Endothelial cell of umbilical vein (primary cell): Measurements from ENCODE around the gene AMIGO1. TPM values are rescaled to one million over a fixed set of nuclear protein-coding genes. Genes with fewer than 3 reads are reported as not detected.

Experiments
- BruUV-seq: library from RNA; stranded (reverse); fragments of 400-500 nt; replicated peaks from 2 replicates; lab custom pipeline; 2021; lab: Mats Ljungman, UMichigan
- CTCF ChIA-PET: fragments of 300-600, 350-600 bp; sonication (Branson Sonifier 250); formaldehyde crosslinking; loops from one replicate; lab custom pipeline; 2021; ENCODE audit warnings: antibody characterized with exemption, inconsistent platforms; lab: Charles Lee
- POLR2A ChIA-PET: fragments of 300-600, 350-600 bp; sonication (Branson Sonifier 250); formaldehyde crosslinking; loops from one replicate; lab custom pipeline; 2021; ENCODE audit warnings: antibody characterized with exemption, inconsistent platforms; lab: Charles Lee
- DNase-seq: peaks from one replicate; pipeline ENCODE4 v3.0.0-alpha.2; 2011; ENCODE audit warnings: low read depth, low spot score
- FAIRE-seq: peaks from 2 replicates; lab custom pipeline; 2011; peaks lifted over from hg19 to GRCh38; lab: Jason Lieb, UNC
- H2AFZ ChIP-seq: 2 replicates; pipeline ENCODE4 v1.6.0; 2012; ENCODE audit warnings: low read depth, low read length, control low read depth, inconsistent platforms
- H3K27ac ChIP-seq: 2 replicates; pipeline ENCODE4 v1.5.1; 2011; ENCODE audit warnings: low read depth, mild to moderate bottlenecking, control low read depth, low read length, moderate library complexity; ENCODE audit not compliant: insufficient read depth
- H3K27me3 ChIP-seq, 2 experiments: 2 replicates each; pipeline versions ENCODE4 v1.6.0 to v1.6.1; 2011; ENCODE audit warnings: low read length in 2 of 2, mixed read lengths in 1 of 2; ENCODE audit not compliant: control insufficient read depth in 2 of 2, insufficient read depth in 2 of 2
- H3K36me3 ChIP-seq, 2 experiments: 2 replicates in 1 of 2; 3 replicates in 1 of 2; pipeline ENCODE4 v1.5.1; 2011; ENCODE audit warnings: low read length in 2 of 2, mild to moderate bottlenecking in 1 of 2, moderate library complexity in 1 of 2; ENCODE audit not compliant: control insufficient read depth in 2 of 2, insufficient read depth in 2 of 2; ENCODE audit errors: extremely low read depth in 1 of 2
- H3K4me1 ChIP-seq: 3 replicates; pipeline ENCODE4 v1.5.1; 2011; ENCODE audit warnings: mild to moderate bottlenecking, low read length; ENCODE audit not compliant: control insufficient read depth, insufficient read depth; ENCODE audit errors: extremely low read depth
- H3K4me2 ChIP-seq: 2 replicates; pipeline ENCODE4 v1.6.1; 2011; ENCODE audit warnings: low read length, control low read depth, mixed read lengths; ENCODE audit not compliant: insufficient read depth
- H3K4me3 ChIP-seq, 3 experiments: fragments of 200-600 bp in 1 of 3; sonication (generic), shearing (Covaris generic) in 1 of 3; replicated peaks in 1 of 3; 2 replicates each; pipeline ENCODE4 v1.5.1; 2011 to 2016; ENCODE audit warnings: control low read depth in 3 of 3, low read length in 3 of 3, mild to moderate bottlenecking in 2 of 3, inconsistent platforms in 1 of 3, low read depth in 1 of 3, moderate library complexity in 1 of 3; ENCODE audit not compliant: insufficient read depth in 1 of 3
- H3K79me2 ChIP-seq: 2 replicates; pipeline ENCODE4 v1.6.0; 2012; ENCODE audit warnings: low read length, inconsistent platforms; ENCODE audit not compliant: control insufficient read depth, insufficient read depth
- H3K9ac ChIP-seq: replicated peaks from 2 replicates; pipeline ENCODE3; 2011; ENCODE audit warnings: low read length, control low read depth; ENCODE audit not compliant: insufficient read depth; ENCODE audit errors: extremely low read depth
- H3K9me1 ChIP-seq: replicated peaks from 3 replicates; pipeline ENCODE4 v1.6.0; 2011; ENCODE audit warnings: mild to moderate bottlenecking, low read length; ENCODE audit not compliant: control insufficient read depth, insufficient read depth; ENCODE audit errors: extremely low read depth
- H3K9me3 ChIP-seq: replicated peaks from 2 replicates; pipeline ENCODE4 v1.5.1; 2012; ENCODE audit warnings: low read length, inconsistent platforms; ENCODE audit not compliant: control insufficient read depth, insufficient read depth
- H4K20me1 ChIP-seq: replicated peaks from 2 replicates; pipeline ENCODE3; 2011; ENCODE audit warnings: mild to moderate bottlenecking, low read length; ENCODE audit not compliant: control insufficient read depth, insufficient read depth; ENCODE audit errors: extremely low read depth
- EZH2 ChIP-seq: IDR thresholded peaks from 2 replicates; pipeline ENCODE4 v1.6.1; 2012; ENCODE audit warnings: borderline replicate concordance, low read depth, mild to moderate bottlenecking, moderate library complexity, low read length, inconsistent platforms; ENCODE audit not compliant: severe bottlenecking
- FOS ChIP-seq: IDR thresholded peaks from 2 replicates; pipeline ENCODE4 v1.6.1; 2011; ENCODE audit warnings: mild to moderate bottlenecking, low read length, moderate library complexity, borderline replicate concordance; ENCODE audit not compliant: insufficient read depth
- GATA2 ChIP-seq: IDR thresholded peaks from 2 replicates; pipeline ENCODE4 v1.7.0; 2011; ENCODE audit warnings: low read depth, mild to moderate bottlenecking, moderate library complexity, mixed read lengths, low read length; ENCODE audit not compliant: insufficient read length, insufficient read depth
- JUN ChIP-seq: IDR thresholded peaks from 2 replicates; pipeline ENCODE4 v1.6.1; 2011; ENCODE audit warnings: borderline replicate concordance, low read depth; ENCODE audit not compliant: insufficient read length, insufficient read depth
- MYC ChIP-seq: IDR thresholded peaks from one replicate; pipeline ENCODE4 v1.6.1; 2011; ENCODE audit warnings: mild to moderate bottlenecking, low read depth, low read length
- POLR2A ChIP-seq: IDR thresholded peaks from 2 replicates; pipeline ENCODE4 v1.6.1; 2012; ENCODE audit warnings: low read depth, mild to moderate bottlenecking, control low read depth, low read length
- POLR2AphosphoS5 ChIP-seq: IDR thresholded peaks from 2 replicates; pipeline ENCODE4 v1.6.1; 2012; ENCODE audit warnings: low read depth, mild to moderate bottlenecking, control low read depth, low read length, moderate library complexity; ENCODE audit not compliant: insufficient read depth
- dilution Hi-C: fragments of 300-500 bp; cut with MboI; formaldehyde crosslinking; loops from one replicate; pipeline ENCODE4 v1.15.0; 2019; ENCODE audit warnings: low sequenced_read_pairs; ENCODE audit not compliant: extremely low pct_ligation_motif_present
- intact Hi-C: fragments of 100-400 bp; cut with micrococcal nuclease; formaldehyde crosslinking; loops from one replicate; pipeline ENCODE4 v1.10.0; 2022
- polyA plus RNA-seq, 4 experiments: library from polyadenylated mRNA; depleted of rRNA in 3 of 4; stranded (reverse) in 3 of 4; unstranded in 1 of 4; fragments of >200 nt; gene quantifications; 2 replicates each; pipeline versions ENCODE4 v1.2.1 to v1.2.3, GENCODE V29; 2011 to 2012; ENCODE audit warnings: missing spikeins in 1 of 4
- total RNA-seq: library from RNA; stranded (reverse); gene quantifications from 2 replicates; pipeline ENCODE4 v1.2.3, GENCODE V29; 2021
- TF ChIP-seq, protein P1 (sequence below): IDR thresholded peaks from 2 replicates; pipeline ENCODE4 v1.6.1; 2011; ENCODE audit not compliant: insufficient read depth, insufficient read length
- TF ChIP-seq, protein P2 (sequence below), 2 donors: IDR thresholded peaks; 1 replicate in 1 of 2; 2 replicates in 1 of 2; pipeline ENCODE4 v1.5.1; 2011; ENCODE audit warnings: low read length in 2 of 2, mild to moderate bottlenecking in 2 of 2, moderate library complexity in 2 of 2, control low read depth in 1 of 2, inconsistent platforms in 1 of 2, low read depth in 1 of 2; ENCODE audit not compliant: insufficient read depth in 1 of 2; ENCODE audit errors: extremely low read depth in 1 of 2

Gene AMIGO1
- total and polyA plus RNA-seq, 2 donors (not counting 3 experiments of a cell fraction or from before 2014, with no cell fraction given): 0.80 to 0.88 TPM

DNA sequence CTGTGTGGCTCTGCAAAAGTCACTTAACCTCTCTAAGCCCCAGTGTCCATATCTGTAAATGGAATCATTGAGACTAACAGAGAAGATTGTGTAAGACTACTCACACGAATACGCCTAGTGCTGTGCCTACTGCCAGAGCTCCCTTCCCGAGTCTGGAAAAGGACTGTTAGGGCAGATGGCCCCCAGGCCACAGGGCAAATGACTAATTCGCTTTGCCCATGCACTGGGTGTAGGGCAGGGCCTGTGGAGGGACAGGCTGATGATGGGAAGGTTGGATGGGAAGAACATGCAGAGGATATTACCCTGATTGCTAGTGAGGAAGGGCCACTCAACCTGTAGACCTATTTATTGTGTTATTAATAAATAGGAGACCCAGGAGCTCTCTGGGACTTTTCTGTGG is 26.0 kb upstream of the AMIGO1 start:
- Histone ChIP-seq H3K9me1 (no peaks in the 10 kb centered on the region), H3K4me1 (peaks cover 4% of the 10 kb centered on the region), H3K9ac (no peak overlapping the region), H3K4me3 (no peak overlapping the region), H3K4me2 (no peak overlapping the region), H3K27me3 (no peaks in the 10 kb centered on the region), H4K20me1 (no peaks in the 10 kb centered on the region), H3K9me3 (no peaks in the 10 kb centered on the region), H3K27ac (no peak overlapping the region), H3K79me2 (no peaks in the 10 kb centered on the region), H3K36me3 (no peaks in the 10 kb centered on the region), H2AFZ (no peak overlapping the region)
- TF ChIP-seq POLR2A (no peak), EZH2 (no peak), POLR2AphosphoS5 (no peak), MYC (no peak), GATA2 (no peak), JUN (no peak), FOS (no peak)
- TF ChIP-seq, protein P1, sequence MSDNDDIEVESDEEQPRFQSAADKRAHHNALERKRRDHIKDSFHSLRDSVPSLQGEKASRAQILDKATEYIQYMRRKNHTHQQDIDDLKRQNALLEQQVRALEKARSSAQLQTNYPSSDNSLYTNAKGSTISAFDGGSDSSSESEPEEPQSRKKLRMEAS: no peak
- TF ChIP-seq, protein P2, sequence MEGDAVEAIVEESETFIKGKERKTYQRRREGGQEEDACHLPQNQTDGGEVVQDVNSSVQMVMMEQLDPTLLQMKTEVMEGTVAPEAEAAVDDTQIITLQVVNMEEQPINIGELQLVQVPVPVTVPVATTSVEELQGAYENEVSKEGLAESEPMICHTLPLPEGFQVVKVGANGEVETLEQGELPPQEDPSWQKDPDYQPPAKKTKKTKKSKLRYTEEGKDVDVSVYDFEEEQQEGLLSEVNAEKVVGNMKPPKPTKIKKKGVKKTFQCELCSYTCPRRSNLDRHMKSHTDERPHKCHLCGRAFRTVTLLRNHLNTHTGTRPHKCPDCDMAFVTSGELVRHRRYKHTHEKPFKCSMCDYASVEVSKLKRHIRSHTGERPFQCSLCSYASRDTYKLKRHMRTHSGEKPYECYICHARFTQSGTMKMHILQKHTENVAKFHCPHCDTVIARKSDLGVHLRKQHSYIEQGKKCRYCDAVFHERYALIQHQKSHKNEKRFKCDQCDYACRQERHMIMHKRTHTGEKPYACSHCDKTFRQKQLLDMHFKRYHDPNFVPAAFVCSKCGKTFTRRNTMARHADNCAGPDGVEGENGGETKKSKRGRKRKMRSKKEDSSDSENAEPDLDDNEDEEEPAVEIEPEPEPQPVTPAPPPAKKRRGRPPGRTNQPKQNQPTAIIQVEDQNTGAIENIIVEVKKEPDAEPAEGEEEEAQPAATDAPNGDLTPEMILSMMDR (IDR thresholded peaks at IDR 0.05; ENCODE audit: extremely low read depth in 1 of 2, insufficient read depth in 1 of 2, low read depth in 1 of 2, low read length in 2 of 2): no peak
- FAIRE-seq (no peak), DNase-seq (no peak)
- CTCF ChIA-PET: interaction anchor here (0.6 to 18.7 kb wide), 6 partner anchors 11 to 259 kb away, joined by 3 to 955 read pairs (median 5); partner anchors contain the start of genes AMIGO1 and CYB561D1
- dilution Hi-C loops (no loop called here), intact Hi-C loops (no loop called here)
- POLR2A ChIA-PET: no interaction called here
- BruUV-seq: no TSS peak
